Effector CD4-positive, alpha-beta T cell (primary cell): ENCODE measurements around the gene KLRC3. TPM values are rescaled to one million over a fixed set of nuclear protein-coding genes. Genes with fewer than 3 reads are reported as not detected.
"Not testable (repeated sequence)": the region's sequence is repeated elsewhere in the genome, so short reads cannot be mapped to it uniquely, and the experiment has no call there.

Source experiments
- DNase-seq: peaks from one replicate; pipeline ENCODE4 v3.0.0-alpha.2; 2020
- total RNA-seq: gene quantifications from one replicate; lab custom pipeline; 2026; lab: John Stamatoyannopoulos, UW

The KLRC3 gene
- total RNA-seq = not detected

GRCh38 chr12:10420334-10420733 lies at the start of gene KLRC3:
KLRC3 (minus strand) TSS chr12:10420595; CDS start chr12:10420550, 45 bp downstream.
- DNase-seq = not testable (repeated sequence)

GRCh38 chr12:10469701-10470100 lies 49.3 kb upstream of the KLRC3 start:
- DNase-seq = no peak

GRCh38 chr12:10466311-10466710 lies 45.9 kb upstream of the KLRC3 start:
- DNase-seq = no peak

- no peak for DNase-seq
Observed at GRCh38 chr12:10457760-10458159, 37.4 kb upstream of the KLRC3 start.

- no peak for DNase-seq
Observed at GRCh38 chr12:10456856-10457255, 36.5 kb upstream of the KLRC3 start.

- DNase-seq = no peak
Observed at GRCh38 chr12:10455766-10456165, 35.4 kb upstream of the KLRC3 start.

GRCh38 chr12:10454531-10454930 lies 34.1 kb upstream of the KLRC3 start:
- no peak for DNase-seq

- DNase-seq = no peak
Observed at GRCh38 chr12:10453156-10453555, 32.8 kb upstream of the KLRC3 start, which contains the start of gene KLRC1. KLRC1 (minus strand) TSS chr12:10453377; CDS start chr12:10451156, 2,221 bp downstream.

- no peak for DNase-seq
Observed at GRCh38 chr12:10448236-10448635, 27.8 kb upstream of the KLRC3 start.

GRCh38 chr12:10446052-10446451 lies 25.7 kb upstream of the KLRC3 start:
- DNase-seq = not testable (repeated sequence)

- not testable (repeated sequence) for DNase-seq
Observed at GRCh38 chr12:10441144-10441543, 20.7 kb upstream of the KLRC3 start.

GRCh38 chr12:10439608-10440274 lies 19.3 kb upstream of the KLRC3 start:
- DNase-seq = not testable (repeated sequence)

GRCh38 chr12:10437601-10438000 lies 17.2 kb upstream of the KLRC3 start:
- not testable (repeated sequence) for DNase-seq

GRCh38 chr12:10435816-10436215 lies 15.4 kb upstream of the KLRC3 start, which contains the start of gene KLRC2:
KLRC2 (minus strand) TSS chr12:10436010; CDS start chr12:10435986, 24 bp downstream.
- DNase-seq = not testable (repeated sequence)

- not testable (repeated sequence) for DNase-seq
Observed at GRCh38 chr12:10430623-10431022, 10.2 kb upstream of the KLRC3 start.

GRCh38 chr12:10425938-10426337 lies 5.5 kb upstream of the KLRC3 start:
- not testable (repeated sequence) for DNase-seq

- DNase-seq = not testable (repeated sequence)
Observed at GRCh38 chr12:10424260-10424899, 4.0 kb upstream of the KLRC3 start.

GRCh38 chr12:10422159-10422558 lies 1.8 kb upstream of the KLRC3 start:
- DNase-seq = not testable (repeated sequence)

- no peak for DNase-seq
Observed at GRCh38 chr12:10409392-10409791, 11.0 kb downstream of the KLRC3 start, which contains the start of gene KLRC4. KLRC4 (minus strand) TSS chr12:10409757; CDS start chr12:10409575, 182 bp downstream.

GRCh38 chr12:10408842-10409241 lies 11.6 kb downstream of the KLRC3 start:
- DNase-seq = no peak

- no peak for DNase-seq
Observed at GRCh38 chr12:10406725-10407124, 13.7 kb downstream of the KLRC3 start.

GRCh38 chr12:10405294-10405693 lies 15.1 kb downstream of the KLRC3 start:
- no peak for DNase-seq

- DNase-seq = no peak
Observed at GRCh38 chr12:10404798-10405197, 15.6 kb downstream of the KLRC3 start.

- no peak for DNase-seq
Observed at GRCh38 chr12:10400829-10401228, 19.6 kb downstream of the KLRC3 start.
